Measurements from ENCODE around the gene SPINK8.
"Not testable (repeated sequence)": the region's sequence is repeated elsewhere in the genome, so short reads cannot be mapped to it uniquely, and the experiment has no call there.

Gene SPINK8

GRCh38 chr3:48333346-48334245 is at the start of gene SPINK8:
Gene SPINK8, minus strand, starts transcription at chr3:48333661. Its CDS starts 5,320 bp downstream, at chr3:48328341.
- DNase-seq: not testable (repeated sequence)

- no peak for DNase-seq
Observed at GRCh38 chr3:48372862-48373435, 39.5 kb upstream of the SPINK8 start.

- no peak for DNase-seq
Observed at GRCh38 chr3:48372377-48372770, 38.9 kb upstream of the SPINK8 start.

GRCh38 chr3:48371651-48372376 is 38.4 kb upstream of the SPINK8 start, which contains the start of gene FBXW12:
Gene FBXW12, plus strand, starts transcription at chr3:48372219. Its CDS starts 549 bp downstream, at chr3:48372768.
- no peak for DNase-seq

GRCh38 chr3:48370333-48370713 is 36.9 kb upstream of the SPINK8 start:
- DNase-seq: no peak

- no peak for DNase-seq
Observed at GRCh38 chr3:48369693-48370332, 36.4 kb upstream of the SPINK8 start.

- DNase-seq: no peak
Observed at GRCh38 chr3:48367201-48367600, 33.7 kb upstream of the SPINK8 start.

- no peak for DNase-seq
Observed at GRCh38 chr3:48364840-48365239, 31.4 kb upstream of the SPINK8 start.

- DNase-seq: no peak
Observed at GRCh38 chr3:48361928-48362327, 28.5 kb upstream of the SPINK8 start.

- DNase-seq: no peak
Observed at GRCh38 chr3:48356419-48356818, 23.0 kb upstream of the SPINK8 start.

- no peak for DNase-seq
Observed at GRCh38 chr3:48353987-48354386, 20.5 kb upstream of the SPINK8 start.

GRCh38 chr3:48352546-48352945 is 19.1 kb upstream of the SPINK8 start:
- DNase-seq: no peak

GRCh38 chr3:48347500-48347899 is 14.0 kb upstream of the SPINK8 start:
- no peak for DNase-seq

GRCh38 chr3:48345946-48346572 is 12.6 kb upstream of the SPINK8 start:
- DNase-seq: no peak

GRCh38 chr3:48344867-48345507 is 11.5 kb upstream of the SPINK8 start:
- no peak for DNase-seq

GRCh38 chr3:48343432-48343831 is 10.0 kb upstream of the SPINK8 start:
- DNase-seq: no peak

- no peak for DNase-seq
Observed at GRCh38 chr3:48338635-48339034, 5.2 kb upstream of the SPINK8 start.

- not testable (repeated sequence) for DNase-seq
Observed at GRCh38 chr3:48337536-48337935, 4.1 kb upstream of the SPINK8 start.

GRCh38 chr3:48335286-48335685 is 1.8 kb upstream of the SPINK8 start:
- not testable (repeated sequence) for DNase-seq

GRCh38 chr3:48334605-48335004 is 1.1 kb upstream of the SPINK8 start:
- DNase-seq: no peak

- not testable (repeated sequence) for DNase-seq
Observed at GRCh38 chr3:48331706-48332435, 1.6 kb downstream of the SPINK8 start.

Data from CD4-positive, alpha-beta T cell treated with Interleukin-21 for 1 hour (primary cell).